HUES48 (cell line): ENCODE data around the gene AMPD3.

Source experiments
- H3K27ac ChIP-seq: one replicate; pipeline ENCODE4 v1.7.0; 2013; ENCODE audit warnings: low read depth, low read length, inconsistent platforms
- H3K27me3 ChIP-seq: 2 replicates; pipeline ENCODE4 v1.6.1; 2013; ENCODE audit warnings: mild to moderate bottlenecking, low read length; ENCODE audit not compliant: control insufficient read depth, insufficient read depth
- H3K36me3 ChIP-seq: 2 replicates; pipeline ENCODE4 v1.6.1; 2013; ENCODE audit warnings: low read length; ENCODE audit not compliant: control insufficient read depth, insufficient read depth
- H3K4me1 ChIP-seq: 2 replicates; pipeline ENCODE4 v1.6.1; 2013; ENCODE audit warnings: mild to moderate bottlenecking, low read length; ENCODE audit not compliant: control insufficient read depth, insufficient read depth
- H3K4me3 ChIP-seq: 2 replicates; pipeline ENCODE4 v1.5.1; 2013; ENCODE audit warnings: mild to moderate bottlenecking, low read depth, low read length
- H3K9ac ChIP-seq: 2 replicates; pipeline ENCODE4 v1.6.1; 2013; ENCODE audit warnings: mild to moderate bottlenecking, low read depth, low read length, moderate library complexity
- H3K9me3 ChIP-seq: 2 replicates; pipeline ENCODE4 v1.6.1; 2013; ENCODE audit warnings: low read length; ENCODE audit not compliant: control insufficient read depth, insufficient read depth

Gene AMPD3

DNA sequence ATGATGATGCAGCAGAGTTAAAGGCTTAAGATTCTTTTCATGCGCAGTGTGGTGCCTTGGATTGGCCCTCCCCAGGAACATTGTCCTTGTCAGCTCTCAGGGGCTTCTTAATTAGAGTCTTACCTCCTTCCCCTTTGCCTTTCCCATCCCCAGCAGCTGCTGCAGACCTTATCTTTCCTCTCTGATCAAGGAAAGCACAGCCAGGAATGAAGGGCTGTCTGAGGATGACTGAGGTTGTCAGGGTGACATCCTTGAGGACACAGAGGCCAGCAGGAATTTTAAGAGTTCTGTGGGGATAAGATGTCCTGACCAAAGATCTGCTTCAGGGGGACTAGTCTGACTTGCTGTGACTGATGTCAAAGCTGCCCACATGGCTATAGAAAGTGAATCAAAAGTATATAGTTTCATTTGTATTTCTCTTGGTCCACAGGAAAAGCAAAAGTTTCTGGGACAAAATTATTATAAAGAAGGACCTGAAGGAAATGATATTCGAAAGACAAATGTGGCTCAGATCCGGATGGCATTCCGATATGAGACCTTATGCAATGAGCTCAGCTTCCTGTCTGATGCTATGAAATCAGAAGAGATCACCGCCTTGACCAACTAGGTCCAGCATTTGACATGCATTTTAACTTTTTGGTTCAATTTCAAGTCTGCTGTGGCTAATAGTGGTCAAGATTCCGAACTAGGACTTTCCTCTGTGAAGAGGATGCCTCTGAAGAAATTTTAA lies 50.4 kb downstream of the AMPD3 start:
- Histone ChIP-seq H3K36me3 (no peaks in the 10 kb centered on the region), H3K4me3 (no peak overlapping the region), H3K9me3 (no peaks in the 10 kb centered on the region), H3K4me1 (no peaks in the 10 kb centered on the region), H3K27ac (no peak overlapping the region), H3K27me3 (no peaks in the 10 kb centered on the region; the same call in 1 of the 2 replicates), H3K9ac (no peak overlapping the region)

DNA sequence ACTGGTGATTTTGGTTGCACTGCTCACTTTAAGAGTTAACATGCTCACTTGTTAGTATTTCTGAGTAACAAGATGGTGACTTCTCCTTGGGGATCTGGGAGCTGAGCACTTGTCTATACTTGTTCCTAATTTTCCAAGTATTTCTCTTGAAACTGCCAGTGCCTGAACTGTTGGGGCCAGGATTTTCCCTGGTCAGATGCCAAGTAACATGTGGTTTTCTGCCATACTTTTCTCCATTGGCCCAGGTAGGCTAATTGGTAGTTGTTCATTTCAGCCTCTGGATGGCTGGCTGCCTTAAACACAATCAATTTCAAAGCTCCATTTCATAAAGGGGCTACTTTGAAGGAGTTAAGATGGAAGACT lies 50.9 kb downstream of the AMPD3 start:
- no peaks in the 10 kb centered on the region for H3K4me1 ChIP-seq
- no peak overlapping the region for H3K27ac ChIP-seq
- H3K4me3 ChIP-seq = no peak overlapping the region
- H3K27me3 ChIP-seq = no peaks in the 10 kb centered on the region; the same call in 1 of the 2 replicates
- no peaks in the 10 kb centered on the region for H3K36me3 ChIP-seq
- H3K9ac ChIP-seq = no peak overlapping the region
- H3K9me3 ChIP-seq = no peaks in the 10 kb centered on the region

DNA sequence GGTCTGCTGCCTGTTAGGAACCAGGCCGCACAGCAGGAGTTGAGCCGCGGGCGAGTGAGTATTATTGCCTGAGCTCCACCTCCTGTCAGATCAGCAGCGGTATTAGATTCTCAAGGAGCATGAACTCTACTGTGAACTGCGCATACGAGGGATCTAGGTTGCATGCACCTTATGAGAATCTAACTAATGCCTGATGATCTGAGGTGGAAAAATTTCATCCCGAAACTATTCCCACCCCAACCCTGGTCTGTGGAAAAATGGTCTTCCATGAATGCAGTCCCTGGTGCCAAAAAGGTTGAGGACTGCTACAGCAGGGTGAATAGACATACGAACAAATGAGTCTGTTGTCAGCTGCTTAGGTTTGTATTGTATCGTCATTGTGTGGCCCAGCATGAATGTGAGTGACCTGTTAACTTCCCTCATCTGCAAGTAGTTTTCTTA lies 56.1 kb downstream of the AMPD3 start:
- no peaks in the 10 kb centered on the region; the same call in 1 of the 2 replicates for H3K27me3 ChIP-seq
- no peaks in the 10 kb centered on the region for H3K9me3 ChIP-seq
- no peaks in the 10 kb centered on the region for H3K36me3 ChIP-seq
- no peak overlapping the region for H3K9ac ChIP-seq
- H3K4me1 ChIP-seq = peaks cover 3% of the 10 kb centered on the region; the same call in 1 of the 2 replicates
- H3K27ac ChIP-seq = peak overlapping the region; percentile 80
- peak overlapping the region; percentile 42 for H3K4me3 ChIP-seq

DNA sequence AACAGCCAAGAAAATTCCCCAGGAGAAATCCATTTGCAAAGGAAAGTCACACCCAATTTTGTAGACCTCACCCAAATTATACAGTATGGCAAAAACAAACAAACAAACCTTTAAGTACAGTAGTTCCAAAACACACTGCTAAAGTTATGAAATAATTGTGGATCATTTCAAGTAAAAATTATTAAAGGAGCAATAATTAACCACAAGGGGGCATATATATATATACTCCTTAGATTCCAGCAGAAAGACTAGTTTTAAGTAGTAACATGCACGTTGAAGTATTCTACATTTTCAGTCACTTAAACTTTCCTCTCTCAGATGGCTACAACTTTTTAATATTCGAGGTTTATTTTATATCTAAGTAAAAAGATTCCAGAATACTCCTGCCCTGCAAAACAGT lies 59.1 kb downstream of the AMPD3 start:
- Histone ChIP-seq H3K9ac (no peak overlapping the region), H3K4me1 (peaks cover 3% of the 10 kb centered on the region; the same call in 1 of the 2 replicates), H3K27me3 (no peaks in the 10 kb centered on the region; the same call in 1 of the 2 replicates), H3K36me3 (peaks cover 7% of the 10 kb centered on the region; the same call in 1 of the 2 replicates), H3K27ac (no peak overlapping the region), H3K4me3 (no peak overlapping the region), H3K9me3 (no peaks in the 10 kb centered on the region)

DNA sequence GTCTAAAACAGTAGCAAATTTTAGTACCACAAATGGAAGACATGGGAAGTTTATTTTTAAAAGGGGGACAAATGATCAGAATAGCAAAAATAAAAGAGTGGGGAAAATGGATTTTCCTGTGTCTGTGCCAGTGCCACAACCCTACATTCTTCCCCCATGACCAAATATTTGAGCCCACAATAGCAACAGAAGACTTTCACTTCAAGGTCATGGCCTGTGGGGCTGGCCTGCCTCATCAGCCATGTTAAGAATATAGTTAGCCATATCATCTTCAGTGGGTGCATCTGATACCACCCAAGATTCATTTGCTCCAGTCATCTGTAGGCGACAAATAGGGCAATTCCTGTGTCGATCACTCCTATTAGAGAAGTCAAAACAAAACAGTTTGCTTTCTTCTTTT lies 59.6 kb downstream of the AMPD3 start:
- peaks cover 10% of the 10 kb centered on the region; the same call in 1 of the 2 replicates for H3K36me3 ChIP-seq
- H3K9ac ChIP-seq = no peak overlapping the region
- H3K27ac ChIP-seq = no peak overlapping the region
- H3K27me3 ChIP-seq = no peaks in the 10 kb centered on the region; the same call in 1 of the 2 replicates
- H3K4me3 ChIP-seq = no peak overlapping the region
- H3K4me1 ChIP-seq = peaks cover 3% of the 10 kb centered on the region; the same call in 1 of the 2 replicates
- H3K9me3 ChIP-seq = no peaks in the 10 kb centered on the region

DNA sequence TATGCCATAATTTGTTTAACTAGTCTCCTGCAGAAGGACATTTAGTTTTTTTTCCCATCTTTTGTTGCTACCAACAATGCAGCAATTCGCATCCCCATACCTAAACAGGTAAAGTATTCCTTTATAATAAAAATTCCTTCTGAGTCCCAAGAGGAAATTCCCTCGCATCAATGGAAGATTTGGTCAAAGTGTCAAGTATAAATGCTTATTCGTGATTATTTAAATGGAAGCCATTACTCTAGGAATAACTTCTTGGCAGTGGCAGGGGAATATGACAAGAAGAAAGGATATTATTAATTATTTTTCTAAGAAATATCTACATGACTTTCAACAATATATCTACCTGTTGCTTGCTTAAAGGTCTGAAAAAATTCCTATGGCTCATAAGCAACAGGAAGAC lies 60.4 kb downstream of the AMPD3 start:
- Histone ChIP-seq H3K36me3 (peaks cover 15% of the 10 kb centered on the region; the same call in 1 of the 2 replicates), H3K9ac (no peak overlapping the region), H3K4me1 (peaks cover 3% of the 10 kb centered on the region; the same call in 1 of the 2 replicates), H3K4me3 (no peak overlapping the region), H3K27me3 (no peaks in the 10 kb centered on the region; the same call in 1 of the 2 replicates), H3K9me3 (no peaks in the 10 kb centered on the region), H3K27ac (no peak overlapping the region)

DNA sequence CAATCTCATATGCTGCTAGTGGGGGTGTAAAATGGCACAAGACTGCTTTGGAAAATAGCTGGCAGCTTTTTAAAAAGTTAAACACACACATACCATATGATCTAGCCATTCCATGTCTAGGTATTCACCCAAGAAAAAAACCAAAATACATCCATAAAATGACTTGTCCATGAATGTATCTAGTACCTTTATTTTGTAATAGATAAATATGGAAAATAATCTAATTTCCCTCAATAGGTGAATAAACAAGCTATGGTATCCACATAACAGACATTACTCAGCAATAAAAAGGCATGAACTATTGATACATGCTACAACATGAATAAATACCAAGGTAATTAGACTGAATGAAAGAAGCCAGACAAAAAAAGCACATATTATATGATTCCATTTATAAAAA lies 63.1 kb downstream of the AMPD3 start:
- Histone ChIP-seq H3K27ac (no peak overlapping the region), H3K4me1 (no peaks in the 10 kb centered on the region), H3K27me3 (no peaks in the 10 kb centered on the region)

DNA sequence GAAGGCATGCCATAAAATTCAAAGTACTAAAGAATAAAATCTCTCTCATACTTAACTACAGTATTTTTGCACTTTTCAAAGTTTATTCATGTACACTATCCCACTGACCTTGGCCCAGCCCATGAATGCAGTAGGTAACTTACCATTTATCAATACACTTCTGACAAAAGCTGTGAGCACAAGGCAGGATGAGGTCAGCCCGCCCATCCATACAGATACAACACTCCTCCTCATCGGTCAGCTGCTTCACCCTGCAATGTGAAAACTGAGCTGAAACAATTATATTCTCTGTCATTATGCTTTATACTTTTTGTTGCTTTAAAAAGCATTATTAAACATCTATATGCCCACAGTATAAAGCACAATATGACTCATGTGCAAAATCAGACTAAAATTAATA lies 63.8 kb downstream of the AMPD3 start:
- H3K36me3 ChIP-seq = peaks cover 44% of the 10 kb centered on the region
- H3K27ac ChIP-seq = no peak overlapping the region
- no peaks in the 10 kb centered on the region for H3K4me1 ChIP-seq
- no peak overlapping the region for H3K4me3 ChIP-seq
- H3K9me3 ChIP-seq = no peaks in the 10 kb centered on the region
- no peak overlapping the region for H3K9ac ChIP-seq
- H3K27me3 ChIP-seq = no peaks in the 10 kb centered on the region

More for the DNA sequence above, 63.1 kb downstream of the AMPD3 start:
- H3K9ac ChIP-seq = no peak overlapping the region
- peaks cover 36% of the 10 kb centered on the region for H3K36me3 ChIP-seq
- H3K9me3 ChIP-seq = no peaks in the 10 kb centered on the region
- H3K4me3 ChIP-seq = no peak overlapping the region

DNA sequence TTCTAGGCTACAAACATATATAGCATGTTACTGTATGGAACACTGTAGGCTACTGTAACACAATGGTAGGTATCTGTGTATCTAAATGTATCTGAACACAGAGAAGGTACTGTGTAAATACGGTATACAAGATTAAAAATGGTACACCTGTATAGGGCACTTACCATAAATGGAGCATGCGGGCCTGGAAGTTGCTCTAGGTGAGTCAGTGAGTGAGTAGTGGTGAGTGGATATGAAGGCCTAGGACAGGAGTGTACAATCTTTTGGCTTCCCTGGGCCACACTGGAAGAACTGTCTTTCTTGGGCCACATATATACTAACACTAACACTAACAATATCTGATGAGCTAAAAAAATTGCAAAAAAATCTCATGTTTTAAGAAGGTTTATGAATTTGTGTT lies 64.6 kb downstream of the AMPD3 start:
- Histone ChIP-seq H3K36me3 (peaks cover 49% of the 10 kb centered on the region), H3K4me1 (no peaks in the 10 kb centered on the region), H3K9me3 (no peaks in the 10 kb centered on the region), H3K27ac (no peak overlapping the region), H3K27me3 (no peaks in the 10 kb centered on the region), H3K9ac (no peak overlapping the region), H3K4me3 (no peak overlapping the region)

DNA sequence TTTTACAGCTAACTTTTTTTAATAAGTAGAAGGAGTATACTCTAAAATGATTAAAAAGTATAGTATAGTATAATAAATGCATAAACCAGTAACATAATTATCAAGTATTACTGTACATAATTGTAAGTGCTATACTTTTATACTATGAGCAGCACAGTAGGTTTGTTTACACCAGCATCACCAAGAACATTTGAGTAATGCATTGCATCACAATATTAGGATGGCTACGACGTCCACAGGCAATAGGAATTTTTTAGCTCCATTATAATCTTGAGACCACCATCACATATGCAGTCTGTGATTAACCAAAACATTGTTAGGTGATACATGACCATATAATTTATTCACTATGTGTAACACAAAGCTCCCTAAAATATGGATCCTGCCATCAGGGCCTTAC lies 65.5 kb downstream of the AMPD3 start:
- H3K4me3 ChIP-seq = no peak overlapping the region
- no peaks in the 10 kb centered on the region for H3K9me3 ChIP-seq
- no peaks in the 10 kb centered on the region for H3K4me1 ChIP-seq
- H3K9ac ChIP-seq = no peak overlapping the region
- peaks cover 57% of the 10 kb centered on the region for H3K36me3 ChIP-seq
- no peak overlapping the region for H3K27ac ChIP-seq
- no peaks in the 10 kb centered on the region for H3K27me3 ChIP-seq

DNA sequence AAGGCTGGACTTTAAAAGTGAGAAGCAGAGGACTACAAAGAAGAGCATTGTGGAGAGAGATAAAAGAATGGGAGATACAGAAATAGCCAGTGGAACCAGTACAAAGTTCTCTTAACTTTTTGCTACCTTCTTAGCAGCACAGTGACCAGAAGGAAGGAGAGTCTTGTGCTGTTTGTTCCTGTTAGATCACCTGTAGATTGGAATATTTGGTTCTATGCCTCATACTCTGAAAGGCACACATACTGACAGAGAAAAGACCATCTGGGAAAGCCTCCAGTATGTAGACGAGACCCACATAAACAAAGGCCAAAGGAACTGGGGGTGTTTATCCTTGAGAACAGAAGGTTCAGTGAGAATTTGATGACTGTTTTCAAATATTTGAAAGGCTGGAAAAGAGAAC lies 67.2 kb downstream of the AMPD3 start:
- H3K9me3 ChIP-seq = no peaks in the 10 kb centered on the region
- no peak overlapping the region for H3K27ac ChIP-seq
- no peaks in the 10 kb centered on the region for H3K4me1 ChIP-seq
- H3K36me3 ChIP-seq = peaks cover 63% of the 10 kb centered on the region
- H3K27me3 ChIP-seq = no peaks in the 10 kb centered on the region
- no peak overlapping the region for H3K4me3 ChIP-seq
- H3K9ac ChIP-seq = no peak overlapping the region
